ENCODE data around the gene LRIT2. TPM values are rescaled to one million over a fixed set of nuclear protein-coding genes. Genes with fewer than 3 reads are reported as not detected.

Gene LRIT2
- total and polyA plus RNA-seq, 9 of the 15 experiments (the other 6 are each of a cell fraction or from before 2014, with no cell fraction given): not detected

- no TSS peak for BruUV-seq (replicated peaks)
Observed at GRCh38 chr10:84270708-84271107, 45.4 kb upstream of the LRIT2 start.

More at GRCh38 chr10:84270708-84271107, 45.4 kb upstream of the LRIT2 start:
- Histone ChIP-seq H3K4me3 (no peak overlapping the region), H2AFZ (ENCODE audit: low read depth, low read length) (no peak overlapping the region), H3K79me2 (ENCODE audit: control insufficient read depth, insufficient read depth, low read length) (no peaks in the 10 kb centered on the region), H3K36me3 (ENCODE audit: control insufficient read depth, insufficient read depth, low read length) (no peaks in the 10 kb centered on the region), H3K9me1 (ENCODE audit: control insufficient read depth, insufficient read depth, low read length) (no peaks in the 10 kb centered on the region), H3K9ac (ENCODE audit: insufficient read depth in 1 of 2, low read depth in 2 of 2, low read length in 2 of 2) (no peak overlapping the region), H3K4me2 (ENCODE audit: insufficient read depth, low read length) (no peak overlapping the region), H3K27me3 (ENCODE audit: control insufficient read depth in 2 of 2, insufficient read depth in 2 of 2, low read length in 2 of 2) (peaks cover 0 to 16% of the 10 kb centered on the region in 2 experiments; a peak in 1 of 5 replicates), H3K4me1 (replicated peaks in 1 of 2; ENCODE audit: control insufficient read depth in 2 of 2, insufficient read depth in 2 of 2, low read length in 2 of 2) (no peaks in the 10 kb centered on the region), H4K20me1 (replicated peaks; ENCODE audit: control insufficient read depth, insufficient read depth, low read length) (no peaks in the 10 kb centered on the region), H3K9me3 (replicated peaks; ENCODE audit: control insufficient read depth, insufficient read depth, low read depth, low read length) (no peaks in the 10 kb centered on the region), H3K27ac (ENCODE audit: extremely low read depth, low read depth, low read length) (no peak overlapping the region)
- 5% methylated on average over 1 of the region's 1 CpG for WGBS (ENCODE audit: insufficient coverage, low coverage, missing lambda C conversion rate)
- FAIRE-seq (no peak), DNase-seq (ENCODE audit: extremely low read depth in 1 of 4, low spot score in 3 of 4) (no peak), ATAC-seq (no peak)
- POLR2A ChIA-PET: interaction anchor here (1.0 kb wide), 1 partner anchor 14 kb away, joined by 3 read pairs; no protein-coding TSS in a partner anchor
- TF ChIP-seq SAFB2 (IDR thresholded peaks at IDR 0.05; ENCODE audit: borderline replicate concordance, low read depth, low read length, severe bottlenecking): no peak
- no peak for TF ChIP-seq PPARD (CRISPR knock-in tag; IDR thresholded peaks at IDR 0.05)
- TF ChIP-seq GTF2F1 (IDR thresholded peaks at IDR 0.05; ENCODE audit: low read depth, low read length): no peak
- no peak for TF ChIP-seq NFIC (IDR thresholded peaks at IDR 0.05)
- TF ChIP-seq CBX5 (IDR thresholded peaks at IDR 0.05; ENCODE audit: borderline replicate concordance, low read depth): no peak
- TF ChIP-seq, protein P1, sequence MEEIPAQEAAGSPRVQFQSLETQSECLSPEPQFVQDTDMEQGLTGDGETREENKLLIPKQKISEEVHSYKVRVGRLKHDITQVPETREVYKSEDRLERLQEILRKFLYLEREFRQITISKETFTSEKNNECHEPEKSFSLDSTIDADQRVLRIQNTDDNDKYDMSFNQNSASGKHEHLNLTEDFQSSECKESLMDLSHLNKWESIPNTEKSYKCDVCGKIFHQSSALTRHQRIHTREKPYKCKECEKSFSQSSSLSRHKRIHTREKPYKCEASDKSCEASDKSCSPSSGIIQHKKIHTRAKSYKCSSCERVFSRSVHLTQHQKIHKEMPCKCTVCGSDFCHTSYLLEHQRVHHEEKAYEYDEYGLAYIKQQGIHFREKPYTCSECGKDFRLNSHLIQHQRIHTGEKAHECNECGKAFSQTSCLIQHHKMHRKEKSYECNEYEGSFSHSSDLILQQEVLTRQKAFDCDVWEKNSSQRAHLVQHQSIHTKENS (CRISPR knock-in tag; IDR thresholded peaks at IDR 0.05): no peak
- TF ChIP-seq EP300 (IDR thresholded peaks at IDR 0.05; ENCODE audit: low read length): no peak
- TF ChIP-seq SNIP1 (IDR thresholded peaks at IDR 0.05; ENCODE audit: low read depth): no peak
- TF ChIP-seq MLLT1 (IDR thresholded peaks at IDR 0.05): no peak
- TF ChIP-seq CBX2 (IDR thresholded peaks at IDR 0.05; ENCODE audit: insufficient read depth, low read length, poor library complexity, severe bottlenecking): no peak
- TF ChIP-seq SP1 (CRISPR knock-in tag; IDR thresholded peaks at IDR 0.05): no peak
- no peak for TF ChIP-seq HNRNPUL1 (IDR thresholded peaks at IDR 0.05; ENCODE audit: low read length)
- no peak for TF ChIP-seq SMAD2 (IDR thresholded peaks at IDR 0.05; ENCODE audit: low read depth, low read length)
- no peak for TF ChIP-seq PYGO2 (tag; IDR thresholded peaks at IDR 0.05)
- TF ChIP-seq ZNF311 (CRISPR knock-in tag; IDR thresholded peaks at IDR 0.05): no peak
- no peak for TF ChIP-seq ZBED1 (IDR thresholded peaks at IDR 0.05)
- TF ChIP-seq, protein P2, sequence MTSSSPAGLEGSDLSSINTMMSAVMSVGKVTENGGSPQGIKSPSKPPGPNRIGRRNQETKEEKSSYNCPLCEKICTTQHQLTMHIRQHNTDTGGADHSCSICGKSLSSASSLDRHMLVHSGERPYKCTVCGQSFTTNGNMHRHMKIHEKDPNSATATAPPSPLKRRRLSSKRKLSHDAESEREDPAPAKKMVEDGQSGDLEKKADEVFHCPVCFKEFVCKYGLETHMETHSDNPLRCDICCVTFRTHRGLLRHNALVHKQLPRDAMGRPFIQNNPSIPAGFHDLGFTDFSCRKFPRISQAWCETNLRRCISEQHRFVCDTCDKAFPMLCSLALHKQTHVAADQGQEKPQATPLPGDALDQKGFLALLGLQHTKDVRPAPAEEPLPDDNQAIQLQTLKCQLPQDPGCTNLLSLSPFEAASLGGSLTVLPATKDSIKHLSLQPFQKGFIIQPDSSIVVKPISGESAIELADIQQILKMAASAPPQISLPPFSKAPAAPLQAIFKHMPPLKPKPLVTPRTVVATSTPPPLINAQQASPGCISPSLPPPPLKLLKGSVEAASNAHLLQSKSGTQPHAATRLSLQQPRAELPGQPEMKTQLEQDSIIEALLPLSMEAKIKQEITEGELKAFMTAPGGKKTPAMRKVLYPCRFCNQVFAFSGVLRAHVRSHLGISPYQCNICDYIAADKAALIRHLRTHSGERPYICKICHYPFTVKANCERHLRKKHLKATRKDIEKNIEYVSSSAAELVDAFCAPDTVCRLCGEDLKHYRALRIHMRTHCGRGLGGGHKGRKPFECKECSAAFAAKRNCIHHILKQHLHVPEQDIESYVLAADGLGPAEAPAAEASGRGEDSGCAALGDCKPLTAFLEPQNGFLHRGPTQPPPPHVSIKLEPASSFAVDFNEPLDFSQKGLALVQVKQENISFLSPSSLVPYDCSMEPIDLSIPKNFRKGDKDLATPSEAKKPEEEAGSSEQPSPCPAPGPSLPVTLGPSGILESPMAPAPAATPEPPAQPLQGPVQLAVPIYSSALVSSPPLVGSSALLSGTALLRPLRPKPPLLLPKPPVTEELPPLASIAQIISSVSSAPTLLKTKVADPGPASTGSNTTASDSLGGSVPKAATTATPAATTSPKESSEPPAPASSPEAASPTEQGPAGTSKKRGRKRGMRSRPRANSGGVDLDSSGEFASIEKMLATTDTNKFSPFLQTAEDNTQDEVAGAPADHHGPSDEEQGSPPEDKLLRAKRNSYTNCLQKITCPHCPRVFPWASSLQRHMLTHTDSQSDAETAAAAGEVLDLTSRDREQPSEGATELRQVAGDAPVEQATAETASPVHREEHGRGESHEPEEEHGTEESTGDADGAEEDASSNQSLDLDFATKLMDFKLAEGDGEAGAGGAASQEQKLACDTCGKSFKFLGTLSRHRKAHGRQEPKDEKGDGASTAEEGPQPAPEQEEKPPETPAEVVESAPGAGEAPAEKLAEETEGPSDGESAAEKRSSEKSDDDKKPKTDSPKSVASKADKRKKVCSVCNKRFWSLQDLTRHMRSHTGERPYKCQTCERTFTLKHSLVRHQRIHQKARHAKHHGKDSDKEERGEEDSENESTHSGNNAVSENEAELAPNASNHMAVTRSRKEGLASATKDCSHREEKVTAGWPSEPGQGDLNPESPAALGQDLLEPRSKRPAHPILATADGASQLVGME (CRISPR knock-in tag; IDR thresholded peaks at IDR 0.05): no peak
- in situ Hi-C loops (cut with MboI) (no loop called here), intact Hi-C loops (cut with micrococcal nuclease) (no loop called here)
- CTCF ChIA-PET (ENCODE audit: low intra/inter-chr PET ratio): no interaction called here

All from K562 (cell line).